ENCODE results near the gene ROBO2.

Gene ROBO2

GRCh38 chr3:77084511-77084910 lies 44.6 kb downstream of the ROBO2 start:
- TF ChIP-seq, protein P1, sequence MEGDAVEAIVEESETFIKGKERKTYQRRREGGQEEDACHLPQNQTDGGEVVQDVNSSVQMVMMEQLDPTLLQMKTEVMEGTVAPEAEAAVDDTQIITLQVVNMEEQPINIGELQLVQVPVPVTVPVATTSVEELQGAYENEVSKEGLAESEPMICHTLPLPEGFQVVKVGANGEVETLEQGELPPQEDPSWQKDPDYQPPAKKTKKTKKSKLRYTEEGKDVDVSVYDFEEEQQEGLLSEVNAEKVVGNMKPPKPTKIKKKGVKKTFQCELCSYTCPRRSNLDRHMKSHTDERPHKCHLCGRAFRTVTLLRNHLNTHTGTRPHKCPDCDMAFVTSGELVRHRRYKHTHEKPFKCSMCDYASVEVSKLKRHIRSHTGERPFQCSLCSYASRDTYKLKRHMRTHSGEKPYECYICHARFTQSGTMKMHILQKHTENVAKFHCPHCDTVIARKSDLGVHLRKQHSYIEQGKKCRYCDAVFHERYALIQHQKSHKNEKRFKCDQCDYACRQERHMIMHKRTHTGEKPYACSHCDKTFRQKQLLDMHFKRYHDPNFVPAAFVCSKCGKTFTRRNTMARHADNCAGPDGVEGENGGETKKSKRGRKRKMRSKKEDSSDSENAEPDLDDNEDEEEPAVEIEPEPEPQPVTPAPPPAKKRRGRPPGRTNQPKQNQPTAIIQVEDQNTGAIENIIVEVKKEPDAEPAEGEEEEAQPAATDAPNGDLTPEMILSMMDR (IDR thresholded peaks at IDR 0.05; ENCODE audit: low read depth, low read length) = no peak

DNA sequence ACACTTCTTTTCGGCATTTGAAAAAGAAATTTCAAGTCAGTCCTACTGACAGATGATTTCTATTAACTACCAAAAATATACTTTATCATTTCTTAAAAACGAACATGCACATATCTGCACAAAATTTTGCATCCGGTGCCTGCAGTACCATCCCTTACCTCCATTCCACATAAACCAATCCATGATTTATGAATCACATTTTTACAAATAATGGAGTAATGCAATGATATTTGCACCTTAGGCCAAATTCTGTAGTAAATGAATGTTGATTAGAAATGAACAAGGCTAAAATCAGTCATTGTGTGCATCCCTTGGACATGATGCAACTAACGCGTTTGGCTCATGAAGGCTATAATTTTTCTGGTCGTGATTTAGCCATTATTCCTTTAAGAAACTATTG lies 46.5 kb downstream of the ROBO2 start:
- H3K27me3 ChIP-seq = no peaks in the 10 kb centered on the region
- H3K4me1 ChIP-seq = peaks cover 25% of the 10 kb centered on the region
- H3K9me3 ChIP-seq = no peaks in the 10 kb centered on the region
- TF ChIP-seq, protein P1 (IDR thresholded peaks at IDR 0.05; ENCODE audit: low read depth, low read length) = peak; percentile 24; the same call in 1 of the 2 replicates
- DNase-seq = no peak
- no peak overlapping the region for H3K4me3 ChIP-seq (ENCODE audit: low read depth, low read length)
- H3K36me3 ChIP-seq = no peaks in the 10 kb centered on the region

More at GRCh38 chr3:77084511-77084910, 44.6 kb downstream of the ROBO2 start:
- Histone ChIP-seq H3K4me1 (peaks cover 42% of the 10 kb centered on the region), H3K27me3 (no peaks in the 10 kb centered on the region), H3K9me3 (no peaks in the 10 kb centered on the region), H3K36me3 (no peaks in the 10 kb centered on the region), H3K4me3 (ENCODE audit: low read depth, low read length) (no peak overlapping the region)
- no peak for DNase-seq

DNA sequence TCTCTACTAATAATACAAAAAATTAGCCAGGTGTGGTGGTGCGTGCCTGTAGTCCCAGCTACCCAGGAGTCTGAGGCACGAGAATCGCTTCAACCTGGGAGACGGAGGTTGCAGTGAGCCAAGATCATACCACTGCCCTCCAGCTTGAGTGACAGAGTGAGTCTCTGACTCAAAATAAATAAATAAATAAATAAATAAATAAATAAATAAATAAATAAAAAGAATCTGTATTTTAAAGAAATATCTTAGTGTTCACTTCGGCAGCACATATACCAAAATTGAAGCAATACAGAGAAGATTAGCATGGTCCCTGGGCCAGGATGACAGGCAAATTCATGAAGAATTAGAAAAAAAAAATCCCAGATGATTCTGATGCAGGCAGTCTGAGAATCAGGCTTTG lies 51.9 kb downstream of the ROBO2 start:
- H3K27me3 ChIP-seq = no peaks in the 10 kb centered on the region
- H3K4me3 ChIP-seq (ENCODE audit: low read depth, low read length) = no peak overlapping the region
- TF ChIP-seq, protein P1 (IDR thresholded peaks at IDR 0.05; ENCODE audit: low read depth, low read length) = no peak
- H3K9me3 ChIP-seq = no peaks in the 10 kb centered on the region
- no peaks in the 10 kb centered on the region for H3K36me3 ChIP-seq
- H3K4me1 ChIP-seq = peaks cover 9% of the 10 kb centered on the region
- no peak for DNase-seq

DNA sequence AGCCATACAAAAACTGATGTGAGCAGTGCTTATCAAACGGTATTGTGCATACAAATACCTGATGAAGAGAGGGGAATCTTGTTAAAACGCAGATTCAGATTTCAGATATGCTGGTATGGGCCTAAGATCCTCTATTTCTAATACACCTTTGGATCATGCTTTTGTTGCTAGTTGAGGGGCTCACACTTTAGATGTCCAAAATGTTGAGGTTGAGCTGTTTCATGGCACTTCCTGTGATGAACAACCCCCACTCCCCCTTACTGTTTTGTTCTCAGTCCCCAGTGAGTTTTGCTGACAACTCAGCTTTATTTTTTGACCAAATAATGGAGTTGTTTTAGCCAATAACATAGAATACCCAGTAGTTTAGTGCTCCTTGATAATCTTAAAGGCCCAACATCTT lies 53.2 kb downstream of the ROBO2 start:
- Histone ChIP-seq H3K9me3 (no peaks in the 10 kb centered on the region), H3K36me3 (no peaks in the 10 kb centered on the region), H3K27me3 (no peaks in the 10 kb centered on the region), H3K4me1 (peaks cover 6% of the 10 kb centered on the region), H3K4me3 (ENCODE audit: low read depth, low read length) (no peak overlapping the region)
- TF ChIP-seq, protein P1 (IDR thresholded peaks at IDR 0.05; ENCODE audit: low read depth, low read length) = no peak
- DNase-seq = no peak

GRCh38 chr3:77096145-77096544 lies 56.2 kb downstream of the ROBO2 start:
- Histone ChIP-seq H3K4me1 (no peaks in the 10 kb centered on the region), H3K9me3 (no peaks in the 10 kb centered on the region), H3K27me3 (no peaks in the 10 kb centered on the region)

More at GRCh38 chr3:77096145-77096544, 56.2 kb downstream of the ROBO2 start:
- no peak for DNase-seq
- H3K36me3 ChIP-seq = no peaks in the 10 kb centered on the region; the same call in 1 of the 2 replicates
- TF ChIP-seq, protein P1 (IDR thresholded peaks at IDR 0.05; ENCODE audit: low read depth, low read length) = no peak
- H3K4me3 ChIP-seq (ENCODE audit: low read depth, low read length) = no peak overlapping the region
